NCI-H526 treated with DMSO at 0.1 percent for 48 hours (cell line): ENCODE data around the gene HNF1A.

ENCODE experiments used
- DNase-seq: peaks from one replicate; lab custom pipeline; 2025; lab: John Stamatoyannopoulos, UW

HNF1A gene

DNA sequence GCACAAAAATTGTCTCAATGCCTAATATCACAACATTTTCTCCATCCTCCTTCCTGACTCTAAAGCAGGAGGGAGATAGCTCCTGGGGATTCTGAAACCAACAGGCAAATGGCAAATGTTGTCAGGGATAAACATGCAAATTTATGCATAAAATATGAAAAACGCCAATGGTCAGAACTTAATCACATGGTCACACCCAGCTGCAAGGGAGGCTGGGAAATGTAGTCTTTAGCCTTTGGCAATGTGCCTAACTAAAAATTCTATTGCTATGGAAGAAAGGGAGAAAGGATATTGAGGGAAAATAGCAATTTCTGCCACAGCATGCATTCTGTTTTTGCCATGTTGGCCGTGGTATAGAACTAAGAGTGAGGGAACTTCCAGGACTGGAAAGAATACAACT is 72.4 kb downstream of the HNF1A start:
- DNase-seq = peak; percentile 72
